Activated CD8-positive, alpha-beta T cell treated with anti-CD3 and anti-CD28 coated beads for 36 hours (primary cell): ENCODE results near the gene CCNYL1. TPM values are rescaled to one million over a fixed set of nuclear protein-coding genes. Genes with fewer than 3 reads are reported as not detected.
A peak's percentile ranks its signal among the peaks of the same experiment; 100 is the strongest.
"Not testable (repeated sequence)": the region's sequence is repeated elsewhere in the genome, so short reads cannot be mapped to it uniquely, and the experiment has no call there.

Source experiments
- ATAC-seq: fragments of 200-7000 bp; cut with Tn5 transposase; one replicate; pipeline ENCODE4 v1.10.0; 2021; ENCODE audit warnings: mild to moderate bottlenecking, moderate library complexity
- CTCF ChIA-PET: fragments of 350-600 bp; sonication (Branson Sonifier 250); formaldehyde crosslinking; loops from one replicate; lab custom pipeline; 2021; ENCODE audit warnings: antibody characterized with exemption; lab: Charles Lee
- POLR2A ChIA-PET: fragments of 350-600 bp; sonication (Branson Sonifier 250); formaldehyde crosslinking; loops from one replicate; lab custom pipeline; 2021; ENCODE audit warnings: antibody characterized with exemption; lab: Charles Lee
- DNase-seq: peaks from one replicate; pipeline ENCODE4 v3.0.0-alpha.2; 2020
- H3K27ac Mint-ChIP-seq: one replicate; pipeline ENCODE4 v1.8.0; 2021; ENCODE audit warnings: mild to moderate bottlenecking, mixed read lengths
- H3K27me3 Mint-ChIP-seq: one replicate; pipeline ENCODE4 v1.8.0; 2021; ENCODE audit warnings: mixed read lengths
- H3K36me3 Mint-ChIP-seq: one replicate; pipeline ENCODE4 v1.8.0; 2021; ENCODE audit warnings: low read depth, mixed read lengths
- H3K4me1 Mint-ChIP-seq: one replicate; pipeline ENCODE4 v1.8.0; 2021; ENCODE audit warnings: low read depth, mixed read lengths
- H3K4me3 Mint-ChIP-seq: one replicate; pipeline ENCODE4 v1.8.0; 2021; ENCODE audit warnings: mild to moderate bottlenecking, moderate library complexity, mixed read lengths
- H3K9me3 Mint-ChIP-seq: one replicate; pipeline ENCODE4 v1.8.0; 2021; ENCODE audit warnings: mixed read lengths
- intact Hi-C: fragments of 100-400 bp; cut with micrococcal nuclease; formaldehyde crosslinking; loops from one replicate; pipeline ENCODE4 v1.10.0; 2022
- total RNA-seq, 2 experiments: library from RNA; stranded (reverse); gene quantifications; one replicate each; pipeline ENCODE4 v1.2.3, GENCODE V29; 2021
- TF ChIP-seq, protein P1 (sequence below): fragments of 200-600 bp; IDR thresholded peaks from one replicate; pipeline ENCODE4 v1.8.0; 2022; ENCODE audit warnings: antibody characterized with exemption, mild to moderate bottlenecking

The CCNYL1 gene
- total RNA-seq, 2 experiments from 2014 or later: 3.8 to 4.3 TPM

DNA sequence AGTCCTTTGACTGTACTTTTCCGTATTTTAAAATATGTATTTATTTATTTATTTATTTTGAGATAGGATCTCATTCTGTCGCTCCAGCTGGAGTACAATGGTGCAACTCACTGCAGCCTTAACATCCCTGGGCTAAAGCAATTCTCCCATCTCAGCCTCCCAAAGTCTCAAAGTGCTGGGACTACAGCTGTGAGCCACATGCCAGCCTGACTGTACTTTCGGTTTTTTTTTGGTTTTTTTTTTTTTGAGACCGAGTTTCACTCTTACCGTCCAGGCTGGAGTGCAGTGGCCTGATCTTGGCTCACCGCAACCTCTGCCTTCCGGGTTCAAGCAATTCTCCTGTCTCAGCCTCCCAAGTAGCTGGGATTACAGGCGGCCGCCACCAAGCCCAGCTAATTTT lies 28.9 kb upstream of the CCNYL1 start:
- ChIA-PET CTCF (no interaction called here), POLR2A (no interaction called here)
- no peak overlapping the region for H3K27ac Mint-ChIP-seq
- H3K9me3 Mint-ChIP-seq: no peaks in the 10 kb centered on the region
- TF ChIP-seq, protein P1, sequence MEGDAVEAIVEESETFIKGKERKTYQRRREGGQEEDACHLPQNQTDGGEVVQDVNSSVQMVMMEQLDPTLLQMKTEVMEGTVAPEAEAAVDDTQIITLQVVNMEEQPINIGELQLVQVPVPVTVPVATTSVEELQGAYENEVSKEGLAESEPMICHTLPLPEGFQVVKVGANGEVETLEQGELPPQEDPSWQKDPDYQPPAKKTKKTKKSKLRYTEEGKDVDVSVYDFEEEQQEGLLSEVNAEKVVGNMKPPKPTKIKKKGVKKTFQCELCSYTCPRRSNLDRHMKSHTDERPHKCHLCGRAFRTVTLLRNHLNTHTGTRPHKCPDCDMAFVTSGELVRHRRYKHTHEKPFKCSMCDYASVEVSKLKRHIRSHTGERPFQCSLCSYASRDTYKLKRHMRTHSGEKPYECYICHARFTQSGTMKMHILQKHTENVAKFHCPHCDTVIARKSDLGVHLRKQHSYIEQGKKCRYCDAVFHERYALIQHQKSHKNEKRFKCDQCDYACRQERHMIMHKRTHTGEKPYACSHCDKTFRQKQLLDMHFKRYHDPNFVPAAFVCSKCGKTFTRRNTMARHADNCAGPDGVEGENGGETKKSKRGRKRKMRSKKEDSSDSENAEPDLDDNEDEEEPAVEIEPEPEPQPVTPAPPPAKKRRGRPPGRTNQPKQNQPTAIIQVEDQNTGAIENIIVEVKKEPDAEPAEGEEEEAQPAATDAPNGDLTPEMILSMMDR: no peak
- no peaks in the 10 kb centered on the region for H3K36me3 Mint-ChIP-seq
- H3K4me3 Mint-ChIP-seq: no peak overlapping the region
- H3K27me3 Mint-ChIP-seq: peaks cover 8% of the 10 kb centered on the region
- intact Hi-C loops: no loop called here
- no peaks in the 10 kb centered on the region for H3K4me1 Mint-ChIP-seq
- ATAC-seq: no peak
- DNase-seq: no peak

DNA sequence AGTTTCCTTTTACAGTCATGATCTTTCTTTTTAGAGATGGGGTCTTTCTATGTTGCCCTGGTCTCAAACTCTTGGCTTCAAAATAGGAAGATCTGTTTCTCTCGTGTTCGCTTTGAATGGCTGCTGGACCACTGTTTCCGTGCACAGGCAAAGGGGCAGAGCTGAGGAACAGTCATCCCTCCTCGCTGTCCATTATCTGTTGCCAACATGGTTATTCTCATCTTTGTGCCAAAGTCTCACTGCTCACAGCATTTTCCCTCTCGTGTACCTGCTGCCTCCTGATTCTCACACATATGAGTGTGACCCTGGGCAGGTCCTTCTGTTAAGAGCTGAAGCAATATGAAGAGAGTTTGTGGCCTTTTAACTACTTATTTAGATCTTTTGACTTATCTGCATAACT lies 28.0 kb upstream of the CCNYL1 start:
- H3K27me3 Mint-ChIP-seq: peaks cover 8% of the 10 kb centered on the region
- no peak overlapping the region for H3K4me3 Mint-ChIP-seq
- ChIA-PET POLR2A (no interaction called here), CTCF (interaction anchor here (1.6 kb wide), 1 partner anchor 290 kb away, joined by 5 read pairs; no protein-coding TSS in a partner anchor)
- H3K36me3 Mint-ChIP-seq: no peaks in the 10 kb centered on the region
- no peaks in the 10 kb centered on the region for H3K9me3 Mint-ChIP-seq
- no peak for DNase-seq
- no peak for ATAC-seq
- intact Hi-C loops: no loop called here
- TF ChIP-seq, protein P1: no peak
- H3K4me1 Mint-ChIP-seq: peaks cover 2% of the 10 kb centered on the region
- no peak overlapping the region for H3K27ac Mint-ChIP-seq

DNA sequence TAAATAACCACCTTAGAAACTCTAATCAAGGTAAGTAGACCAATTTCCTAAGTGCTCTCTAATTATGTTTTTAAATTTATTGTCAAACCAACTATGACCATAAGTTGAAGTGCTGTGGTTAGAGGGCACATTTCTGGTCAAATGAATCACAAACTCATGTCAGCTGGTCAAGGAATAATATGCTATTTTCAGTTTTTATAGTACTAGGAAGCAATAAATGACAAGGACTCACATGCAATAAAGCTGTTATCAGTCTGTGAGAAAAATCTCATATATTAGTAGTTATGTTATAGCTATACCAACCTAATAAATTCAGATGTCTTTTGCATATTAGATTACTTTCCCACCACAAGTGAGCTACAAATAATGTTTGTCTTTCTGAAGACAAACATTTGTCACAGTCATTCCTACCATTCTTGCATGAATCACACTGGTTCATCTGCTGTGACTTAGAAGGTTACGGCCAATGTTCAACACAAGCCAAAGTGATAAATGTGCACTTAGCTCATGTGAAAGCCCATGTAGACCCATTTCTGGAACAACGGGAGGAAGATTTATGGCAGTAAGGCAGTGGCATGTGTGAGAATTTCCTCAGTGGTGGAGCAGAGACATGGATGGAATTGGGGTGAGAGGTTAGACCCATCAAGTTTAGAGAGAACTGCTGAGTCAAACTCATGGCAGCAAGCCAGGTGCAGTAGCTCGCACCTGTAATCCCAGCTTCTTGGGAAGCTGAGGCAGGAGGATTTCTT lies 27.4 kb upstream of the CCNYL1 start:
- no peak overlapping the region for H3K4me3 Mint-ChIP-seq
- peaks cover 6% of the 10 kb centered on the region for H3K4me1 Mint-ChIP-seq
- no peaks in the 10 kb centered on the region for H3K9me3 Mint-ChIP-seq
- no peak for ATAC-seq
- no peak for DNase-seq
- intact Hi-C loops: no loop called here
- POLR2A ChIA-PET: no interaction called here
- TF ChIP-seq, protein P1: no peak
- CTCF ChIA-PET: interaction anchor here (1.6 kb wide), 1 partner anchor 289 kb away, joined by 5 read pairs; no protein-coding TSS in a partner anchor
- no peak overlapping the region for H3K27ac Mint-ChIP-seq
- H3K27me3 Mint-ChIP-seq: peaks cover 8% of the 10 kb centered on the region
- H3K36me3 Mint-ChIP-seq: no peaks in the 10 kb centered on the region

DNA sequence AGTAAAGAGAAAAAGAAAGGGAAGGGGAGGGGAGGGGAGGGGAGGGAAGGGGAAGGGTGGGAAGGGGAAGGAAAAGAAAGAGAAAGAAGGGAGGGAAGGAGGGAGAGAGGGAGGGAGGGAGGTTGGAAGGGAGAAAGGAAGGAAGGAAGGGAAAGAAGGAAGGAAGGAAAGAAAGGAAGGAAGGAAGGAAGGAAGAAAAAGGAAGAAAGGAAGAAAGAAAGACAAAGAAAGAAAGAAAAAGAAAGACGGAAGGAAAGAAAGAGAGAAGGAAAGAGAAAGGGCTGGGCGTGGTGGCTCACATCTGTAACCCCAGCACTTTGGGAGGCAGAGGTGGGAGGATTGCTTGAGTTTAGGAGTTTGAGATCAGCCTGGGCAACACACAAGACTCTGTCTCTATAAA lies 24.6 kb upstream of the CCNYL1 start:
- peaks cover 2% of the 10 kb centered on the region for H3K27me3 Mint-ChIP-seq
- H3K36me3 Mint-ChIP-seq: no peaks in the 10 kb centered on the region
- no peak overlapping the region for H3K4me3 Mint-ChIP-seq
- CTCF ChIA-PET: no interaction called here
- POLR2A ChIA-PET: no interaction called here
- intact Hi-C loops: no loop called here
- TF ChIP-seq, protein P1: no peak
- peaks cover 6% of the 10 kb centered on the region for H3K4me1 Mint-ChIP-seq
- H3K27ac Mint-ChIP-seq: no peak overlapping the region
- H3K9me3 Mint-ChIP-seq: no peaks in the 10 kb centered on the region
- no peak for DNase-seq
- no peak for ATAC-seq

DNA sequence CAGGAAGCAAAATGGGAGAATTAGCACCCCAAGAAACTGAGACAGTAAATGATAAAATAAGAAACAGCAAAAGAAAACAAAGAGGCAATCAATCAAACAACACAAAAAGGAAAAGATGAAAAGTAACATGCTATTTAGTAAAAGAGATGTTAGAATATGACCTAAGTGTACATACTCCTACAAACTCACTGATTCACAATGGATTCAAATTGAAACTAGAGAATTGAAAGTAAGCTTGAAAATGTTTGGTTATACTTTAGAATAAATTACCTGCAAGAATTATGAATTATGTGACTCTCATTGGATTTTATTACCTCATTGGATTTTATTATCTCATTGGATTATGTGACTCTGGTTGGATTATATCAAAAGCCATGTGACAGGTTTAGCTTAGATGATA lies 22.8 kb upstream of the CCNYL1 start:
- Mint-ChIP-seq H3K9me3 (no peaks in the 10 kb centered on the region), H3K27ac (no peak overlapping the region), H3K4me3 (no peak overlapping the region), H3K27me3 (peaks cover 2% of the 10 kb centered on the region), H3K4me1 (peaks cover 9% of the 10 kb centered on the region), H3K36me3 (no peaks in the 10 kb centered on the region)
- ChIA-PET CTCF (no interaction called here), POLR2A (no interaction called here)
- TF ChIP-seq, protein P1: no peak
- intact Hi-C loops: loop anchor here (2.0 kb wide), 1 partner anchor 64 kb away; the partner anchor contains the start of gene METTL21A
- ATAC-seq: peak; percentile 51
- DNase-seq: no peak

DNA sequence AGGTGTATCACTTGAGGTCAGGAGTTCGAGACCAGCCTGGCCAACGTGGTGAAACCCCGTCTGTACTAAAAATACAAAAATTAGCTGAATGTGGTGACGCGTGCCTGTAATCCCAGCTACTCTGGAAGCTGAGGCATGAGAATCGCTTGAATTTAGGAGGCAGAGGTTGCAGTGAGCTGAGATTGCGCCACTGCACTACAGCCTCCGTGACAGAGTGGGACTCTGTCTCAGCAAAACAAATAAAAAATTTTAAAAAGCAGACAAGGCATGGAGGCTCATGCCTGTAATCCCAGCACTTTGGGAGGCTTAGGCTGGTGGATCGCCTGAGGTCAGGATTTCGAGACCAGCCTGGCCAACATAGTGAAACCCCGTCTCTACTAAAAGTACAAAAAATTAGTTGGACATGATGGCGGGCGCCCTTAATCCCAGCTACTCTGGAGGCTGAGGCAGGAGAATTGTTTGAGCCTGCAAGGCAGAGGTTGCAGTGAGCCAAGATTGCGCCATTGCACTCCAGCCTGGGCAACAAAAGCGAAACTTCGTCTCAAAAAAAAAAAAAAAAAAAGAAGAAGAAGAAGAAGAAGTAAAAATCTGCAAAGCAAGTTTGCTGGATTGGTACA lies 20.5 kb upstream of the CCNYL1 start:
- H3K9me3 Mint-ChIP-seq, DNase-seq, H3K27me3 Mint-ChIP-seq, ATAC-seq, H3K27ac Mint-ChIP-seq, H3K4me1 Mint-ChIP-seq, POLR2A ChIA-PET, intact Hi-C loops, H3K36me3 Mint-ChIP-seq, H3K4me3 Mint-ChIP-seq: not testable (repeated sequence)
- CTCF ChIA-PET: interaction anchor here (0.6 to 4.3 kb wide), 3 partner anchors 14 to 349 kb away, joined by 3 to 21 read pairs (median 15); no protein-coding TSS in a partner anchor
